ENCODE measurements around the gene G6PC3.

G6PC3 gene

DNA sequence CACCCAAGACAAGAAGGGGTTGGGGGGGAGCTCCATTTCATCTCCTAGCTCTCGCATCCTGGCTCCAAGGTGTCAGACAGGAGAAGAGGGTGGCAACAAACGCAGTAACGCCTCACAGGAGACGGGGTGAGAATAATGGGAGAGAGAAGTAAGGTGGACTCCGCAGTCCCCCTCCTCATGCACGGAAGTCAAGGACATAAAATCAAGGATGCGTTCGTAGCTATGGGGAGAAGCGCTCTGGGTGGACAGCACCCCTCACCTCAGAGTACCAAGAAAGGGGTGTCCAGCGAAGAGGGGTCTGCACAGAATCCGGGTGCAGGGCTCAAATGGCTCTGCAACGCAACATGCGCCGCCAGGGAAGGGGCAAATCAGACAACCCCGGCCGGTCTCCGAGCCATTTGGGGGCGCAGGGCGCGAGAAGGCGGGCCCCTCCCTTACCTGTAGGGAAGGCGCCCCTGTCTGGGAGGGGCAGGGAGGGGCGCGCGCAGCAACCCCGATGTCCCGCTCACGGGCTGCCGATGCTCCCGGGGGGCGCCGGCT, 52.4 kb downstream of the G6PC3 start:
- TF ChIP-seq, protein P1, sequence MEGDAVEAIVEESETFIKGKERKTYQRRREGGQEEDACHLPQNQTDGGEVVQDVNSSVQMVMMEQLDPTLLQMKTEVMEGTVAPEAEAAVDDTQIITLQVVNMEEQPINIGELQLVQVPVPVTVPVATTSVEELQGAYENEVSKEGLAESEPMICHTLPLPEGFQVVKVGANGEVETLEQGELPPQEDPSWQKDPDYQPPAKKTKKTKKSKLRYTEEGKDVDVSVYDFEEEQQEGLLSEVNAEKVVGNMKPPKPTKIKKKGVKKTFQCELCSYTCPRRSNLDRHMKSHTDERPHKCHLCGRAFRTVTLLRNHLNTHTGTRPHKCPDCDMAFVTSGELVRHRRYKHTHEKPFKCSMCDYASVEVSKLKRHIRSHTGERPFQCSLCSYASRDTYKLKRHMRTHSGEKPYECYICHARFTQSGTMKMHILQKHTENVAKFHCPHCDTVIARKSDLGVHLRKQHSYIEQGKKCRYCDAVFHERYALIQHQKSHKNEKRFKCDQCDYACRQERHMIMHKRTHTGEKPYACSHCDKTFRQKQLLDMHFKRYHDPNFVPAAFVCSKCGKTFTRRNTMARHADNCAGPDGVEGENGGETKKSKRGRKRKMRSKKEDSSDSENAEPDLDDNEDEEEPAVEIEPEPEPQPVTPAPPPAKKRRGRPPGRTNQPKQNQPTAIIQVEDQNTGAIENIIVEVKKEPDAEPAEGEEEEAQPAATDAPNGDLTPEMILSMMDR (IDR thresholded peaks at IDR 0.05), result no peak

DNA sequence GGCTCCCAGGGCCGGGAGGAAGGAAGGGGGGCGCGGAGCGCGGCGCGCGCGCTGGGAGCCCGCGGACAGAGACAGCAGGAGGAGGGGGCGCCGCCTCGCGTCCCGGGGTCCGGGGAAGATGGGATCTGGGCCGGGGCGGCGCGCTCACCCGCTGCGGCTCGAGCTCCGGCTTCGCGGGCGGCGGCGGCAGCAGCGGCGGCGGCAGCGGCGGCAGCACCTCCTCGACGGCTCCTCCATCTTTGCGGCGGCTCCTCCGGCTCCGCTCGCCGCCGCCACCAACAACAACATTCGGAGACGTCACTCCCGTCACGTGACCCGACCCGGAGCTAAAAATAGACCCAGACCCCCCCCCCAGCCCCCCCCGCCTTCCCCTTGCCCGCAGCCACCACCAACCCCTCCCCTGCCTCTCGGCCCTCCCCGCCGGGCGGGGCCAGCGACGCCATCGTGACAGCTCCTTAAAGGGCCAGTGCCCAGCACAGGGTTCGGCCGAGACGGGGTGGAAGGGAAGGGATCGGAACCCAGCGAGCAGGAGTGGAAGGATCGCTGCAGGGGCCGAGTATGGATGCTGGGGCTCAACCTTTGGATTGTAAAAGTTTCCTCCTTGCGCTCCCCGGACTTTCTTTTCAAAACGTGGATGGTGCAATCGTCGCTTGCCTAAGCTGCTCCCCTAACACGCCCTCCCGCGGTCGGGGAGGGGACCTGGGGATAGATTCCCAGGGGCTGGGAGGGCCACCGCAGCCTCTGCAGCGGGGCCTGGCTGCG, 53.0 kb downstream of the G6PC3 start, which contains the start of gene HDAC5:
Gene HDAC5 (minus strand): TSS at position 286 of the 762 bp plus-strand sequence. CDS start 6,126 bp downstream, outside the sequence.
- TF ChIP-seq, protein P1 (IDR thresholded peaks at IDR 0.05), result peak; percentile 32; the same call in 1 of the 2 replicates

DNA sequence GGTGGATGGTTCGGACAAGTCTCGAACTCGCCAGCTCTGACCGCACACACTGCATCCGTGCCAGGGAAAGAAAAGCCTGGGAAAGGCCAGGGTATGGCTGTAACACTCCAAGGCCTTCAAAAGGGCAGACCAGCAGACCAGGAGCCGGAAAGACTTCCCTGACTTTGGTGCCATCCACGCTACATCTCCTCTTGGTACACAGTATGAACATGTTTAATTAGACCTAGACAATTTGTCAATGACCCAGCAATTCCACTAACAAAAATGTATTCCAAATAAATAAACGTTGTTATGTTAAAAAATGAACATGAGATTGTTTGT, 53.5 kb downstream of the G6PC3 start:
- TF ChIP-seq, protein P1 (IDR thresholded peaks at IDR 0.05), result no peak

All from LNCAP (cell line).